Spleen (tissue), 11 donors: ENCODE data around the gene CNN2. TPM values are rescaled to one million over a fixed set of nuclear protein-coding genes. Genes with fewer than 3 reads are reported as not detected.

Experiments
- DNase-seq: peaks from one replicate; pipeline ENCODE4 v3.0.0-alpha.2; 2020
- H3K27ac ChIP-seq, 8 donors: fragments of 200-600 bp; sonication (generic) in 7 of 8; 1 replicate in 4 of 8; 2 replicates in 4 of 8; pipeline versions ENCODE4 v1.5.0 to v1.8.0; 2016 to 2021; ENCODE audit warnings: inconsistent platforms in 4 of 8, mild to moderate bottlenecking in 4 of 8, moderate library complexity in 1 of 8
- H3K27me3 ChIP-seq, 7 donors: fragments of 200-600 bp; sonication (generic) in 6 of 7; replicated peaks in 1 of 7; 1 replicate in 4 of 7; 2 replicates in 3 of 7; pipeline versions ENCODE4 v1.5.0 to v1.8.0; 2016 to 2021; ENCODE audit warnings: inconsistent platforms in 3 of 7, mild to moderate bottlenecking in 1 of 7
- H3K36me3 ChIP-seq, 6 donors: fragments of 200-600 bp; sonication (generic) in 5 of 6; 1 replicate in 4 of 6; 2 replicates in 2 of 6; pipeline versions ENCODE4 v1.5.0 to v1.8.0; 2016 to 2021; ENCODE audit warnings: inconsistent platforms in 2 of 6
- H3K4me1 ChIP-seq, 6 donors: fragments of 200-600 bp; sonication (generic) in 5 of 6; 1 replicate in 3 of 6; 2 replicates in 3 of 6; pipeline versions ENCODE4 v1.5.0 to v1.8.0; 2016 to 2021; ENCODE audit warnings: inconsistent platforms in 3 of 6
- H3K4me3 ChIP-seq, 8 donors: fragments of 200-600 bp; sonication (generic) in 7 of 8; 1 replicate in 4 of 8; 2 replicates in 4 of 8; pipeline versions ENCODE4 v1.5.0 to v1.8.0; 2016 to 2021; ENCODE audit warnings: inconsistent platforms in 4 of 8, mild to moderate bottlenecking in 4 of 8, moderate library complexity in 2 of 8
- H3K9me3 ChIP-seq, 8 donors: fragments of 200-600 bp; sonication (generic) in 7 of 8; 1 replicate in 4 of 8; 2 replicates in 4 of 8; pipeline versions ENCODE4 v1.5.0 to v1.8.0; 2016 to 2021; ENCODE audit warnings: inconsistent platforms in 4 of 8
- CTCF ChIP-seq, 11 experiments: fragments of 200-600 bp in 7 of 11; fragments of 450-650 bp in 4 of 11; sonication (generic) in 4 of 11; IDR thresholded peaks in 8 of 11; conservative IDR thresholded peaks in 3 of 11; 1 replicate in 7 of 11; 2 replicates in 4 of 11; pipeline versions ENCODE4 v1.4.0 to v1.8.0; 2016 to 2021; ENCODE audit warnings: antibody characterized with exemption in 11 of 11, inconsistent platforms in 4 of 11, mild to moderate bottlenecking in 1 of 11
- POLR2A ChIP-seq, 3 donors: fragments of 450-650 bp; IDR thresholded peaks; one replicate each; pipeline ENCODE4 v1.5.1; 2017; ENCODE audit warnings: antibody characterized with exemption in 3 of 3, mild to moderate bottlenecking in 1 of 3
- POLR2AphosphoS5 ChIP-seq, 3 donors: sonication (generic); formaldehyde crosslinking; IDR thresholded peaks; one replicate each; pipeline ENCODE4 v1.5.1; 2017; ENCODE audit warnings: antibody characterized with exemption in 3 of 3
- WGBS, 5 donors: extraction: QIAGEN DNeasy Blood & Tissue Kit in 3 of 5; methylation state at CpG; one replicate each; pipeline versions ENCODE4 v1.1.5 to v1.1.7; 2013 to 2018; 5-methylcytosine and 5-hydroxymethylcytosine counted together
- intact Hi-C: fragments of 100-400 bp; cut with DNase I; formaldehyde crosslinking; loops from one replicate; pipeline ENCODE4 v1.15.0; 2023; ENCODE audit warnings: low total_unique reads
- polyA plus RNA-seq, 3 donors: library from polyadenylated mRNA; stranded (reverse); fragments of 200-250 nt; gene quantifications; one replicate each; pipeline ENCODE4 v1.2.1, GENCODE V29; 2013
- total RNA-seq, 7 donors: library from RNA; depleted of rRNA in 3 of 7; stranded (reverse); fragments of >200 nt in 3 of 7; fragmentation: NEBNext Ultra II Directional in 4 of 7; extraction: Animal tissue kit (Norgen Biotek cat#: 25700) in 4 of 7; gene quantifications; one replicate each; pipeline versions ENCODE4 v1.1.0 to v1.2.1, GENCODE V29; 2016 to 2021
- donor health status: healthy with polysubstance abuse.
- donor health status: DM: no; HTN: no; CAD: no; lungs with moderate emphysema.
- donor health status: DM: no; HTN: no; CAD: no.
- donor health status: Bipolar disorder and iron deficiency.
- donor health status: healthy.
- donor health status: DM: no; HTN: no; CAD: no.
- donor health status: DM: yes; HTN: yes; CAD: no.

The CNN2 gene
- total and polyA plus RNA-seq, 10 donors = 102 to 296 (median 188) TPM

- peaks cover 9 to 39% (median 22%) of the 10 kb centered on the region in 6 donors for H3K4me1 ChIP-seq
- intact Hi-C loops = no loop called here
- 94 to 96% (median 95%) methylated on average over 30 to 33 of the region's 33 CpGs for WGBS, 5 donors
- H3K4me3 ChIP-seq = no peak overlapping the region
- H3K9me3 ChIP-seq = no peaks in the 10 kb centered on the region
- no peak overlapping the region for H3K27ac ChIP-seq
- peaks cover 0 to 68% (median 30%) of the 10 kb centered on the region in 6 donors for H3K36me3 ChIP-seq
- no peak for DNase-seq
- TF ChIP-seq POLR2AphosphoS5 (IDR thresholded peaks at IDR 0.05) (no peak), CTCF (IDR thresholded peaks at IDR 0.05 in 8 of 11, conservative IDR thresholded peaks at IDR 0.05 in 3 of 11) (no peak), POLR2A (IDR thresholded peaks at IDR 0.05) (no peak)
- H3K27me3 ChIP-seq = no peaks in the 10 kb centered on the region
Observed at GRCh38 chr19:1046117-1046626, 19.8 kb downstream of the CNN2 start.

- intact Hi-C loops = no loop called here
- Histone ChIP-seq H3K36me3 (peaks cover 0 to 71% (median 30%) of the 10 kb centered on the region in 6 donors), H3K9me3 (no peaks in the 10 kb centered on the region), H3K27me3 (no peaks in the 10 kb centered on the region), H3K4me1 (peaks cover 0 to 35% (median 14%) of the 10 kb centered on the region in 6 donors), H3K4me3 (no peak overlapping the region), H3K27ac (peak overlapping the region in 2 of 8 donors; percentile 30 to 42)
- 83 to 91% (median 85%) methylated on average over 65 to 77 of the region's 77 CpGs for WGBS, 5 donors
- DNase-seq = no peak
- TF ChIP-seq CTCF (IDR thresholded peaks at IDR 0.05 in 8 of 11, conservative IDR thresholded peaks at IDR 0.05 in 3 of 11) (no peak), POLR2A (IDR thresholded peaks at IDR 0.05) (no peak), POLR2AphosphoS5 (IDR thresholded peaks at IDR 0.05) (peak in 1 of 3 donors; percentile 36)
Observed at GRCh38 chr19:1046836-1047695, 20.7 kb downstream of the CNN2 start.

- 81 to 94% (median 86%) methylated on average over 11 to 20 of the region's 20 CpGs for whole genome bisulfite sequencing, 5 donors
- DNase-seq = no peak
Observed at GRCh38 chr19:1047696-1048147, 21.3 kb downstream of the CNN2 start.

More at GRCh38 chr19:1047696-1048147, 21.3 kb downstream of the CNN2 start:
- H3K27ac ChIP-seq = no peak overlapping the region
- TF ChIP-seq POLR2AphosphoS5 (IDR thresholded peaks at IDR 0.05) = no peak
- no peak for TF ChIP-seq CTCF (IDR thresholded peaks at IDR 0.05 in 8 of 11, conservative IDR thresholded peaks at IDR 0.05 in 3 of 11)
- no peak for TF ChIP-seq POLR2A (IDR thresholded peaks at IDR 0.05)
- H3K4me3 ChIP-seq = no peak overlapping the region
- H3K27me3 ChIP-seq = no peaks in the 10 kb centered on the region
- H3K36me3 ChIP-seq = peaks cover 0 to 65% (median 26%) of the 10 kb centered on the region in 6 donors
- H3K9me3 ChIP-seq = no peaks in the 10 kb centered on the region
- intact Hi-C loops = no loop called here
- peaks cover 0 to 29% (median 11%) of the 10 kb centered on the region in 6 donors for H3K4me1 ChIP-seq
